ENCODE data around the gene OSBPL8.
A peak's percentile ranks its signal among the peaks of the same experiment; 100 is the strongest.

The OSBPL8 gene

GRCh38 chr12:76531056-76531455, 28.5 kb downstream of the OSBPL8 start:
- Histone ChIP-seq H3K4me3 (ENCODE audit: low read depth, low read length) (no peak overlapping the region), H3K27ac (ENCODE audit: extremely low read depth, low read depth, low read length) (no peak overlapping the region), H3K36me3 (ENCODE audit: control insufficient read depth in 2 of 2, insufficient read depth in 1 of 2, low read length in 2 of 2) (peaks cover 0 to 3% of the 10 kb centered on the region in 2 experiments; a peak in 1 of 3 replicates), H3K9me3 (ENCODE audit: control insufficient read depth, insufficient read depth, low read depth, low read length) (no peaks in the 10 kb centered on the region; the same call in 1 of the 2 replicates), H3K4me1 (ENCODE audit: control insufficient read depth, insufficient read depth, low read length) (peaks cover 32% of the 10 kb centered on the region)
- POLR2A ChIA-PET: no interaction called here
- CTCF ChIA-PET: interaction anchor here (1.3 kb wide), 1 partner anchor 18 kb away, joined by 3 read pairs; no protein-coding TSS in a partner anchor
- TF ChIP-seq OSR2 (tag by site-specific recombination; IDR thresholded peaks at IDR 0.05) (peak; percentile 42), FEZF1 (tag by site-specific recombination; IDR thresholded peaks at IDR 0.05) (peak; percentile 78), ZNF600 (tag by site-specific recombination; IDR thresholded peaks at IDR 0.05) (no peak), PRDM6 (tag by site-specific recombination; IDR thresholded peaks at IDR 0.05) (peak; percentile 60), ZNF843 (tag by site-specific recombination; IDR thresholded peaks at IDR 0.05) (peak; percentile 69)

- Histone ChIP-seq H3K4me1 (ENCODE audit: control insufficient read depth, insufficient read depth, low read length) (peaks cover 32% of the 10 kb centered on the region), H3K36me3 (ENCODE audit: control insufficient read depth in 2 of 2, insufficient read depth in 1 of 2, low read length in 2 of 2) (peaks cover 0 to 3% of the 10 kb centered on the region in 2 experiments; a peak in 1 of 3 replicates), H3K27ac (ENCODE audit: extremely low read depth, low read depth, low read length) (no peak overlapping the region), H3K4me3 (ENCODE audit: low read depth, low read length) (no peak overlapping the region), H3K9me3 (ENCODE audit: control insufficient read depth, insufficient read depth, low read depth, low read length) (no peaks in the 10 kb centered on the region; the same call in 1 of the 2 replicates)
- TF ChIP-seq ZNF248 (tag by site-specific recombination; IDR thresholded peaks at IDR 0.05): no peak
- TF ChIP-seq ZNF223 (tag by site-specific recombination; IDR thresholded peaks at IDR 0.05): no peak
- TF ChIP-seq TCF7L2 (IDR thresholded peaks at IDR 0.05; ENCODE audit: borderline replicate concordance, low read depth, low read length): no peak
- TF ChIP-seq KLF10 (tag by site-specific recombination; IDR thresholded peaks at IDR 0.05): no peak
- TF ChIP-seq ZNF624 (tag by site-specific recombination; IDR thresholded peaks at IDR 0.05): no peak
- no peak for TF ChIP-seq ZNF37A (tag by site-specific recombination; IDR thresholded peaks at IDR 0.05)
- no peak for TF ChIP-seq TSHZ1 (tag by site-specific recombination; IDR thresholded peaks at IDR 0.05; ENCODE audit: borderline replicate concordance)
- no peak for TF ChIP-seq ZNF623 (tag by site-specific recombination; IDR thresholded peaks at IDR 0.05)
- no peak for TF ChIP-seq ZNF777 (tag by site-specific recombination; IDR thresholded peaks at IDR 0.05; ENCODE audit: borderline replicate concordance)
- TF ChIP-seq PRDM10 (tag by site-specific recombination; IDR thresholded peaks at IDR 0.05): no peak
- no peak for TF ChIP-seq ZBTB21 (tag by site-specific recombination; IDR thresholded peaks at IDR 0.05)
- no peak for TF ChIP-seq ZNF626 (tag by site-specific recombination; IDR thresholded peaks at IDR 0.05)
- no peak for TF ChIP-seq INSM2 (tag by site-specific recombination; IDR thresholded peaks at IDR 0.05)
- TF ChIP-seq ZNF140 (tag by site-specific recombination; IDR thresholded peaks at IDR 0.05): no peak
- no peak for TF ChIP-seq KLF1 (tag by site-specific recombination; IDR thresholded peaks at IDR 0.05)
- ChIA-PET CTCF (interaction anchor here (1.3 kb wide), 1 partner anchor 18 kb away, joined by 3 read pairs; no protein-coding TSS in a partner anchor), POLR2A (no interaction called here)
Measured at GRCh38 chr12:76530516-76530915, 29.1 kb downstream of the OSBPL8 start.

Measured in HEK293 (cell line).